BLaER1 (cell line): ENCODE results near the gene SH2D2A.

Experiments used
- H3K27ac ChIP-seq: shearing (Covaris generic); formaldehyde crosslinking; 2 replicates; pipeline ENCODE4 v1.8.1; 2022
- H3K27me3 ChIP-seq: shearing (Covaris generic); formaldehyde crosslinking; 2 replicates; pipeline ENCODE4 v1.8.1; 2022
- H3K36me3 ChIP-seq: shearing (Covaris generic); formaldehyde crosslinking; 2 replicates; pipeline ENCODE4 v1.8.1; 2022
- H3K4me1 ChIP-seq: shearing (Covaris generic); formaldehyde crosslinking; 2 replicates; pipeline ENCODE4 v1.8.1; 2022
- H3K4me2 ChIP-seq: shearing (Covaris generic); formaldehyde crosslinking; 2 replicates; pipeline ENCODE4 v1.8.1; 2022
- H3K4me3 ChIP-seq: shearing (Covaris generic); formaldehyde crosslinking; 2 replicates; pipeline ENCODE4 v1.8.1; 2022
- H3K9ac ChIP-seq: shearing (Covaris generic); formaldehyde crosslinking; 2 replicates; pipeline ENCODE4 v1.8.1; 2022
- H3K9me3 ChIP-seq: shearing (Covaris generic); formaldehyde crosslinking; 2 replicates; pipeline ENCODE4 v1.8.1; 2022
- H4K20me1 ChIP-seq: shearing (Covaris generic); formaldehyde crosslinking; 2 replicates; pipeline ENCODE4 v1.8.1; 2022
- Cebpa-rat ChIP-seq: shearing (Covaris generic); IDR thresholded peaks from 2 replicates; pipeline ENCODE4 v1.8.1; 2022

The SH2D2A gene

DNA sequence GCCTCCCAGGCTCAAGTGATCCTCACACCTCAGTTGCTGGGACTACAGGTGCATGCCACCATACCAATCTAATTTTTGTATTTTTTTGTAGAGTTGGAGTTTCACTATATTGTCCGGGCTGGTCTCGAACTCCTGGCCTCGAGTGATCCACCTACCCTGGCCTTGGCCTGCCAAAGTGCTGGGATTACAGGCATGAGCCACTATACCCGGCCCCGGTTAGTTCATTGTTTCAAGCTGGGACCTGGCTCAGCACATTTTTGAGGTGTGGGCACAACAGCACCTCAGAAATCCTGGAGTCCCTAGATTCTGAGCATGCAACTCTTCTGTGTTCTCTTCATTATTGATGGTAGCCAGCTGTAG lies 21.3 kb downstream of the SH2D2A start:
- TF ChIP-seq Cebpa-rat = no peak
- Histone ChIP-seq H3K4me1 (no peaks in the 10 kb centered on the region), H3K27ac (no peak overlapping the region), H4K20me1 (peaks cover 62% of the 10 kb centered on the region), H3K9me3 (no peaks in the 10 kb centered on the region), H3K4me3 (no peak overlapping the region), H3K9ac (no peak overlapping the region; the same call in 1 of the 2 replicates), H3K36me3 (peaks cover 97% of the 10 kb centered on the region), H3K4me2 (no peak overlapping the region), H3K27me3 (no peaks in the 10 kb centered on the region)

DNA sequence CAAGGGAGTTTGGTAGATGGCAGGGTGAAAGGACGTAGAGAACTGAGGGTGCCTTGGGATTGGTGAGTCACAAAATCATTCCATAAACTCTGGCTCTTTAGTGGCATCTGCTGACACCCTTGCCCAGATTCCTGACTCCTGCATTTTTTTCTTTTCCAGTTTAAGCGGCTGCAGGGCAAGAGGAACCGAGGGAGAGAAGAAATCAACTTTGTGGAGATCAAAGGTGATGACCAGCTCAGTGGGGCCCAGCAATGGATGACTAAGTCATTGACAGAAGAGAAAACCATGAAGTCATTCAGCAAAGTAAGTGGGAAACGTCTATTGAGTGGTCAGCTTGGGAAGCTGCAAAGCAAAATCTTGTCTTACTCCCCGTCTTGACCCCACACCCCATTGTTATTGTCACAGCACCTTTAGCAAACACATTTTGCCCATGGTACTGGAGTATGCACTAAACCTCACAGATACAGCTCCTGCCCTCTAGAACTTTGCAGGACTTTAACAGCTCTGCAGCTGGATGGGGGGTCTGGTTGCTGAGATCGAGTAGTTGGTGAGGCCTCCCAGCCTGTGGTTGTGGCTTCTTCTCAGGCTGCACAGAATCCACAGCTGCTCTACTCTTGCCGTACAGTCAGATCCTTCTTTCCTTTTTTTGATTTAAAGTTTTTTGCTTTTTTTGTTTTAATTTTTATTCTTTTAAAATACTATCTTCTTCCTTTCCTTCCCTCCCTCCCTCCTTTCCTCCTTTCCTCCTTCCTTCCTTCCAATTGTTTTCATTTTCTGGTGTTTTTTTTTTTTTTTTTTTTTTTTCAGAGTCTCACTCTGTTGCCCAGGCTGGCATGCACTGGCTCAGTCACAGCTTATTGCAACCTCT lies 21.9 kb downstream of the SH2D2A start:
- Histone ChIP-seq H3K4me2 (no peak overlapping the region), H3K27ac (no peak overlapping the region), H3K4me1 (no peaks in the 10 kb centered on the region), H4K20me1 (peaks cover 68% of the 10 kb centered on the region), H3K4me3 (no peak overlapping the region), H3K27me3 (no peaks in the 10 kb centered on the region), H3K36me3 (peaks cover 97% of the 10 kb centered on the region), H3K9me3 (no peaks in the 10 kb centered on the region), H3K9ac (no peak overlapping the region; the same call in 1 of the 2 replicates)
- no peak for TF ChIP-seq Cebpa-rat

DNA sequence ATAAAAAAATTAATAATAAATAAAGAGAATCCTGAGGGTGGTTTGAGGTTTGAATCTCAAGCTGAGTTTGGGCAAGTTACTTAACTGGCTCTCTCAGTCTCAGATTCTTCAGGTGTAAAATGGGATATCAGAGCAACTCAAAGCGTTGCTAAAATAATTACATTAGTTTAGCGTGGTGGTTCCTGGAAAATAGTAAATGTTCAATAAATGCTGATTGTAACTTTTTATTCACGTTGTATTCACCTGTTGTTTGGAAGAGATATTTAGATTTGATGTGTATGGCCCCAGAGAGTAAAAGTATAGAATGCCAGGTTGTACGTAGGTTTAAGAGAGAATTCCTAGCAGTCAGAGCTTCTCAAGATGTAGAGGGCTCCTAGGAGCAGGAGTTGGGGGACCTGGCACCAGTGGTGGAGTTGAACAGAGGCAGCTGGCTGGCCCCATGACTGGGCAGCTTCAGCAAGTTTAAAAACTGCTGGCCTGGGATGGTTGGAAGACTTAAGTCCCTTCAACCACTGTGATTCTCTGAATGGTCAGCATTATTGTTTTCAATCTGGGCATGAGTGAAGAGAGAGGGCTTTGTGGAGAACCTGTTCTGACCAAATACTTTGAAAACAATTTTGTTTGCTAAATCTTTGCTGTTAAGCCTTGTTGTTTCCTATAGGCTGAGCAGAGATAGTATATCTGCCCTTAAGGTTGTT lies 26.9 kb downstream of the SH2D2A start:
- Histone ChIP-seq H3K36me3 (peaks cover 97% of the 10 kb centered on the region), H3K9me3 (no peaks in the 10 kb centered on the region), H3K27me3 (no peaks in the 10 kb centered on the region), H3K9ac (no peak overlapping the region), H3K4me1 (peaks cover 21% of the 10 kb centered on the region), H3K27ac (no peak overlapping the region), H3K4me2 (no peak overlapping the region), H4K20me1 (peaks cover 80% of the 10 kb centered on the region), H3K4me3 (no peak overlapping the region)
- no peak for TF ChIP-seq Cebpa-rat

DNA sequence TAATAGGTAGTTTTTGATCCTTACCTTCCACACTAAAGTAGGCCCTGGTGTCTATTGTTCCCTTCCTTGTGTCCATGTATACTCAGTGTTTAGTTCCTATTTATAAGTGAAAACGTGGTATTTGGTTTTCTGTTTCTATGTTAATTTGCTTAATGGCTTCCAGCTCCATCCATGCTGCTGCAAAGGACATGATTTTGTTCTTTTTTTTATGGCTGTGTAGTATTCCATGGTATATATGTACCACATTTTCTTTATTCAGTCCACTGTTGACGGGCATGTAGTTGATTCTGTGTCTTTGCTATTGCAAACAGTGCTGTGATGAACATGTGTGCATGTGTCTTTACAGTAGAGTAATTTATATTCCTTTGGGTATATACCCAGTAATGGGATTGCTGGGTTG lies 28.5 kb downstream of the SH2D2A start:
- no peak for TF ChIP-seq Cebpa-rat
- H3K9me3 ChIP-seq = no peaks in the 10 kb centered on the region
- no peak overlapping the region for H3K27ac ChIP-seq
- peaks cover 97% of the 10 kb centered on the region for H3K36me3 ChIP-seq
- H3K27me3 ChIP-seq = no peaks in the 10 kb centered on the region
- peaks cover 30% of the 10 kb centered on the region for H3K4me1 ChIP-seq
- H3K4me3 ChIP-seq = no peak overlapping the region
- no peak overlapping the region for H3K9ac ChIP-seq
- H3K4me2 ChIP-seq = no peak overlapping the region
- peaks cover 83% of the 10 kb centered on the region for H4K20me1 ChIP-seq

DNA sequence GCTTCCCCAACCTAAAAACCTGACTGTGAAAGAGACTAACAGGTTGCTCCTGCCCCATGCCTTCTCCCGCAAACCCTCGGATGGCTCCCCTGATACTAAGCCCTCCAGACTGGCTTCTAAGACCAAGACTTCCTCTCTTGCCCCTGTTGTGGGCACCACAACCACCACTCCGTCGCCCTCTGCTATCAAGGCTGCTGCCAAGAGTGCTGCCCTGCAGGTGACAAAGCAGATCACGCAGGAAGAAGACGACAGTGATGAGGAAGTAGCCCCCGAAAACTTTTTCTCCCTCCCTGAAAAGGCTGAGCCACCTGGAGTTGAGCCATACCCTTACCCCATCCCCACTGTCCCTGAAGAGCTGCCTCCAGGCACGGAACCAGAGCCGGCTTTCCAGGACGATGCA lies 30.0 kb downstream of the SH2D2A start:
- H3K36me3 ChIP-seq = peaks cover 97% of the 10 kb centered on the region
- H3K4me2 ChIP-seq = peak overlapping the region; percentile 19; the same call in 1 of the 2 replicates
- no peak for TF ChIP-seq Cebpa-rat

DNA sequence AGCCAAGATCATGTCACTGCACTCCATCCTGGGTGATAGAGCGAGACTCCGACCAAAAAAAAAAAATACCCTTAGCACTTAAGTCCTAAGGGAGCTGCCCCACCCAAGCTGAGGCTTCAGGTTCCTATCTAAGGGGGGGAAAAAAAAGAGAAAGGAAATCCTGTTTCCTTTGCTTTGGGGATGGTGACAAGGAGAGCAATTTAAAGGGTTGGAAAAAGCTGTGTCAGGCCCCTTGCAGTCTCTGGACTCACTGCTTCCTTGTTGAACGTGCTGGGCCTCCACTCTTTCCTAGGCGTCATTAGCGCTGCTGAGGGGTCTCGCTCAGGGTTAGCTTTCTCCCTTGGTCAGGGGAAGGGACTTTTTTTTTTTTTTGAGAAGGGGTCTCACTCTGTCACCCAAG lies 31.2 kb downstream of the SH2D2A start:
- Histone ChIP-seq H3K27me3 (no peaks in the 10 kb centered on the region), H3K9me3 (peaks cover 5% of the 10 kb centered on the region; the same call in 1 of the 2 replicates), H3K4me1 (peaks cover 30% of the 10 kb centered on the region), H3K36me3 (peaks cover 97% of the 10 kb centered on the region), H3K9ac (no peak overlapping the region; the same call in 1 of the 2 replicates), H3K27ac (peak overlapping the region; percentile 18; the same call in 1 of the 2 replicates), H4K20me1 (peaks cover 88% of the 10 kb centered on the region), H3K4me3 (no peak overlapping the region), H3K4me2 (peak overlapping the region; percentile 58)
- no peak for TF ChIP-seq Cebpa-rat

More for the DNA sequence above, 30.0 kb downstream of the SH2D2A start:
- Histone ChIP-seq H4K20me1 (peaks cover 86% of the 10 kb centered on the region), H3K4me1 (peaks cover 30% of the 10 kb centered on the region), H3K27me3 (no peaks in the 10 kb centered on the region), H3K27ac (peak overlapping the region; percentile 26; the same call in 1 of the 2 replicates), H3K9ac (no peak overlapping the region), H3K4me3 (no peak overlapping the region), H3K9me3 (peaks cover 5% of the 10 kb centered on the region; the same call in 1 of the 2 replicates)

DNA sequence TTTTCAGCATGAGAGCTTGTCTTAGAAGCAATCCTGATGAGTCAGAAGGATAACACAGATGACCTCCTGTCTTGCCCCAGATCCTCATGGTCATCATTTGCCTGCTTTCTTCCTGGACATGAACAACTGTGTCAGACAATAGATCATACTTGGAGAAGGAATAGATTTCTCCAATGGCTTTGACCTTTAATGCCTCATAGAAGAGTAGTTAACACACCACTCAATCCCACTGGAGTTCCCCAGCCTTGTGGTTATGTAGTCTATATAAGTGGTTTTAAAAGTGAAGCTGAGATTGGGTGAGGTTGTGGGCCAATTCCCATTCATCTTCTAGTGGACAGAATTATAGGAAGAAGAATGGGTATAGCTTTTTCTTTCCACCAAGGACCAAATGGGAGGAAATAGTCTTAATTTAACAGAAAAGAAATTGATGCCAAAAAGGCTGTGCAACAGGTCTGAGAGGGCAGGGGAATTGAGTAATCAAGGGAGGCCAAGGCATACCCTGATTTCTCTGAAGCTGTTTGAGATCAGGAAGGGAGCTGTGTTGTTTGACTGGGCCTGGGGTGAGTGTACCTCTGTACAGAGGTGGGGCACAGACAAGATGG lies 35.0 kb downstream of the SH2D2A start:
- TF ChIP-seq Cebpa-rat = no peak
- H3K36me3 ChIP-seq = peaks cover 90% of the 10 kb centered on the region
- H3K4me2 ChIP-seq = no peak overlapping the region
- no peak overlapping the region for H3K27ac ChIP-seq
- peaks cover 5% of the 10 kb centered on the region; the same call in 1 of the 2 replicates for H3K9me3 ChIP-seq
- H4K20me1 ChIP-seq = peaks cover 96% of the 10 kb centered on the region
- H3K4me1 ChIP-seq = peaks cover 37% of the 10 kb centered on the region
- no peaks in the 10 kb centered on the region for H3K27me3 ChIP-seq
- no peak overlapping the region for H3K9ac ChIP-seq
- no peak overlapping the region for H3K4me3 ChIP-seq

DNA sequence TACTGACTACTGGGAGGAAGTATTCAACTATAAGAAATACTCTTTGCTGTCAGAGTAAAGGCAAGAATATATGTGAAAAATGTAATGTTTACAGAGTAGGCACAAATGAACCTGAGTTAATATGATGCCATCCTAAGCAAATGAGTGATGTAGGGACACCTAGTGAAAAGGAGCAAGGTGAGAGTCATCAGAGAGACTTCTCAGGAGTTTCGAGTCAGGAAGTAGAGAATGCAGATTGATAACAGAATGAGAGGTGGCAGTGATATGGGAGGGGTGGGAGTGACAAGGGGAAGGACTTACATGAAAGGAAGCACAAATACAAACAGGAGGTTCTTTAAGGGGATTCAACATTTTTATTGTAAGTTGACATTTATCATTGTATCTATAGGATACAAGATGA lies 39.1 kb downstream of the SH2D2A start:
- Histone ChIP-seq H4K20me1 (peaks cover 96% of the 10 kb centered on the region), H3K4me1 (peaks cover 29% of the 10 kb centered on the region), H3K36me3 (peaks cover 77% of the 10 kb centered on the region), H3K4me3 (no peak overlapping the region), H3K4me2 (no peak overlapping the region), H3K27ac (no peak overlapping the region), H3K9me3 (peaks cover 5% of the 10 kb centered on the region; the same call in 1 of the 2 replicates), H3K27me3 (no peaks in the 10 kb centered on the region), H3K9ac (no peak overlapping the region)
- no peak for TF ChIP-seq Cebpa-rat

DNA sequence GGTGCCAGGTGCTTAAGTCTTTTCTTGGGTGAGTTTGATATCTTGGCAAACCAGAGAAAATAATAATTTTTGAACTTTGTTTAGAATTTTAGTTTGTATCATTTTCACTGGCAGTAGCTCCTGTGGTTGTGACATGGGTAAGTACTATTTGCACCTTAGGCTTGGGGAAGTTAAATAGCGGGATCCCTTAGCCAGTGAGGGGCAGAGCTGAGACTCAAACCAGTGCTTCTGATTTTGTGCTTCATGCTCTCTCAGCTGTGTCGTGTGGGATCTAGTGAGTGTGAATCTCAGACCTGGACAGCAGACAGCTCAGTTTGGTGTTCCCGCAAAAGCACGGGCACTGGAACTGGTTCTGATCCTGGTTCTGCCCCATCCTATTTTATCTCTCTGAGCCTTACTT lies 39.7 kb downstream of the SH2D2A start:
- H3K9me3 ChIP-seq = peaks cover 2% of the 10 kb centered on the region; the same call in 1 of the 2 replicates
- no peaks in the 10 kb centered on the region for H3K27me3 ChIP-seq
- H3K9ac ChIP-seq = no peak overlapping the region
- H3K27ac ChIP-seq = no peak overlapping the region
- H3K36me3 ChIP-seq = peaks cover 77% of the 10 kb centered on the region
- TF ChIP-seq Cebpa-rat = no peak
- H3K4me3 ChIP-seq = no peak overlapping the region
- H4K20me1 ChIP-seq = peaks cover 96% of the 10 kb centered on the region
- no peak overlapping the region for H3K4me2 ChIP-seq
- H3K4me1 ChIP-seq = peaks cover 29% of the 10 kb centered on the region
